Measurements from ENCODE around the gene CEP192.
"Not testable (repeated sequence)": the region's sequence is repeated elsewhere in the genome, so short reads cannot be mapped to it uniquely, and the experiment has no call there.

CEP192 gene

DNA sequence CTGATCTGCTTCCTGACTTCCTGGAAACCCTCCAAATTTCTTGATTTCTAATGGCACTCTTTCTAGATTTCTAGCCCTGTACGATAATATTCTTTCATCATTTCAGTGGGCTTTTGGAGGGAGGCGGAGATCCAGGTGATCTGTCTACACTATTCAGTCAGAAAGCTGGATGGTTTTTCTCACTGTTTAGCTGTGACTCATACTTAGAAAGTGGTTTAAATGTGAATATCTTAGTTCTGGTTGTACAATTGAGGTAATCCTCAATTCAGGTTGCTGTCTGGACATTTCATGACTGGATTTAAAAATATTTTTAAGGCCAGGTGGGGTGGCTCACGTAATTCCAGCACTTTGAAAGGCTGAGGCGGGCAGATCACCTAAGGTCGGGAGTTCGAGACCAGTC lies 22.5 kb upstream of the CEP192 start:
- Histone ChIP-seq H3K4me3 (ENCODE audit: low read depth, low read length) (no peak overlapping the region), H3K9ac (ENCODE audit: low read depth, low read length) (no peak overlapping the region), H3K4me1 (ENCODE audit: control insufficient read depth, insufficient read depth, low read length) (no peaks in the 10 kb centered on the region), H3K36me3 (ENCODE audit: control insufficient read depth, insufficient read depth, low read length) (no peaks in the 10 kb centered on the region), H3K27me3 (ENCODE audit: control insufficient read depth, insufficient read depth, low read length) (no peaks in the 10 kb centered on the region), H3K9me3 (ENCODE audit: control insufficient read depth, insufficient read depth, low read length) (no peaks in the 10 kb centered on the region)

- Histone ChIP-seq H3K4me1 (ENCODE audit: control insufficient read depth, insufficient read depth, low read length) (no peaks in the 10 kb centered on the region), H3K4me3 (ENCODE audit: low read depth, low read length) (no peak overlapping the region), H3K36me3 (ENCODE audit: control insufficient read depth, insufficient read depth, low read length) (peaks cover 5% of the 10 kb centered on the region), H3K27me3 (ENCODE audit: control insufficient read depth, insufficient read depth, low read length) (no peaks in the 10 kb centered on the region), H3K9me3 (ENCODE audit: control insufficient read depth, insufficient read depth, low read length) (no peaks in the 10 kb centered on the region), H3K9ac (ENCODE audit: low read depth, low read length) (no peak overlapping the region)
These were observed 17.5 kb upstream of the CEP192 start for GRCh38 chr18:12973562-12974213.

GRCh38 chr18:12975488-12975887 lies 15.7 kb upstream of the CEP192 start:
- no peaks in the 10 kb centered on the region for H3K27me3 ChIP-seq (ENCODE audit: control insufficient read depth, insufficient read depth, low read length)
- no peaks in the 10 kb centered on the region for H3K4me1 ChIP-seq (ENCODE audit: control insufficient read depth, insufficient read depth, low read length)
- H3K9ac ChIP-seq (ENCODE audit: low read depth, low read length): no peak overlapping the region
- H3K36me3 ChIP-seq (ENCODE audit: control insufficient read depth, insufficient read depth, low read length): peaks cover 5% of the 10 kb centered on the region
- no peak overlapping the region for H3K4me3 ChIP-seq (ENCODE audit: low read depth, low read length)
- no peaks in the 10 kb centered on the region for H3K9me3 ChIP-seq (ENCODE audit: control insufficient read depth, insufficient read depth, low read length)

DNA sequence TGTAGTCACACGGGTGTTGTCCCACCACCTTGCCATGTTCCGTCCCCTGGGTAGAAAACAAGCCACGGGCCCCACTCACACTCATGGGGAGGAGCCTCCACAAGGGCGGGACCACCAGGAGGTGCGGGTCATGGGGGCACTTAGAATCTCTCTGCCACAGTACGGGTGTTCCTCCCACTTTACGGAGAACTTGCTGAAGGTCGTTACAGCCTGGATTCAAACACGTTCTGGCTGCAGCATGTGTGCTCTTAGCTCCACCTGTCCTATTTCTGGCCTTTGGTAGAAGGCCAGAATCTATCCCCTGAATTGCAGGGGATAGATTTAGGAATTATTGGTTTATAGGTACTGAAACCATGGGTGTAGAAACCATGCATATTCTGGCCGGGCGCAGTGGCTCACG lies 14.9 kb upstream of the CEP192 start:
- Histone ChIP-seq H3K4me3 (ENCODE audit: low read depth, low read length) (no peak overlapping the region), H3K9me3 (ENCODE audit: control insufficient read depth, insufficient read depth, low read length) (no peaks in the 10 kb centered on the region), H3K27me3 (ENCODE audit: control insufficient read depth, insufficient read depth, low read length) (no peaks in the 10 kb centered on the region), H3K4me1 (ENCODE audit: control insufficient read depth, insufficient read depth, low read length) (no peaks in the 10 kb centered on the region), H3K9ac (ENCODE audit: low read depth, low read length) (no peak overlapping the region), H3K36me3 (ENCODE audit: control insufficient read depth, insufficient read depth, low read length) (peaks cover 5% of the 10 kb centered on the region)

- H3K27me3 ChIP-seq (ENCODE audit: control insufficient read depth, insufficient read depth, low read length); H3K4me3 ChIP-seq (ENCODE audit: low read depth, low read length); H3K9me3 ChIP-seq (ENCODE audit: control insufficient read depth, insufficient read depth, low read length); H3K9ac ChIP-seq (ENCODE audit: low read depth, low read length); H3K4me1 ChIP-seq (ENCODE audit: control insufficient read depth, insufficient read depth, low read length); H3K36me3 ChIP-seq (ENCODE audit: control insufficient read depth, insufficient read depth, low read length): not testable (repeated sequence)
These were observed 11.1 kb upstream of the CEP192 start for GRCh38 chr18:12980065-12980464.

DNA sequence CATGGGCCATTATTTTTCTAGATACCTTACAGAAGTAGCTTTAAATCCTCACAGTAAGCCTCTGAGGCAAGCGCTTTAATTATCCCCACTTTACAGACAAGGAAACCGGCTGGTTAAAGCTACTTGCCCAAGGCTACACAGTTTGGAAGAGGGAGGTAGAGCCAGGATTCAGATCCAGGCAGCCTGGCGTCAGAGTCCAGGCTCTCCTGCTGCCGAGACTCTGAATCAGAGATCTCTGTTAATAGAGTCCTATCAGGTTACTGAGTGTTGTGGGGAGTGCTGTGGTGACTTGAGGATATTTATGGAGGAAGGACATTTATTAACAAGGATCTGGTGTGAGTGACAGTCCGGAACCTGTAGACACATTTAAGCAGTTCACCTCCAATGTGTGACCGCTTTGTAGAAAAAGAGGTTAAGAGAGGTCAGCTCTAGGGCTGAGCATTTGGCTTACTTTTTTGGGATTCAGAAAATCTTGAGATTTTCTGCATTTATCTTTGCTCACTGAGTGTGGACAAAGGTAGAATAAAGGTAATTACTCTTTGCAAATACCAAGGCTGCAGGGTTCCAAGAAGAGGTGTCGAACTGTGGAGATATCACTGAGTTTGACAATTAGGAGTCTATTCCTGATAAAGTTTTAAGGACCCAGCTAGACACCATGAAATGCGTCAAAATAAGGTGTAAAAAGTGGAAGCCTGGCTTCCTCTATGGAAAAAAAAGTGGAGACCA lies 1.6 kb upstream of the CEP192 start:
- Histone ChIP-seq H3K36me3 (ENCODE audit: control insufficient read depth, insufficient read depth, low read length) (no peaks in the 10 kb centered on the region), H3K9ac (ENCODE audit: low read depth, low read length) (no peak overlapping the region), H3K4me3 (ENCODE audit: low read depth, low read length) (no peak overlapping the region), H3K4me1 (ENCODE audit: control insufficient read depth, insufficient read depth, low read length) (peaks cover 3% of the 10 kb centered on the region), H3K9me3 (ENCODE audit: control insufficient read depth, insufficient read depth, low read length) (no peaks in the 10 kb centered on the region), H3K27me3 (ENCODE audit: control insufficient read depth, insufficient read depth, low read length) (no peaks in the 10 kb centered on the region)

- no peaks in the 10 kb centered on the region for H3K36me3 ChIP-seq (ENCODE audit: control insufficient read depth, insufficient read depth, low read length)
- no peaks in the 10 kb centered on the region for H3K9me3 ChIP-seq (ENCODE audit: control insufficient read depth, insufficient read depth, low read length)
- H3K4me3 ChIP-seq (ENCODE audit: low read depth, low read length): peak overlapping the region; percentile 80
- H3K4me1 ChIP-seq (ENCODE audit: control insufficient read depth, insufficient read depth, low read length): peaks cover 3% of the 10 kb centered on the region
- H3K9ac ChIP-seq (ENCODE audit: low read depth, low read length): no peak overlapping the region
- H3K27me3 ChIP-seq (ENCODE audit: control insufficient read depth, insufficient read depth, low read length): no peaks in the 10 kb centered on the region
These were observed 1.1 kb upstream of the CEP192 start for GRCh38 chr18:12990123-12990475.

DNA sequence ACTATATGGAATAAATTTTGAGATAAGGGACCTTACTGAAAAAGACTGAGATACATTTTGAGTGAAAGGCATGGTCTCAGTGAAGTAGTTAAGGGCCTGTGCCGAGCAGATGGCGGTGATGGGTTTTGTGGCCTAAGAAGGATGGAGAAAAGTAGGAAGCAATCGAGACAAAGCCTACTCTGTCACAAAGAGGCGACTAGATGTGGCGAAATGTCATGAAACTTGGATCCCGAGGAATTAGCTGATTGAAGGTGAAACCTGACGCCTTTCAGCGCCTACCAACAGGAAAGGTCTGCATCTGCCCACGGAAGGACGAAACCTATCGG lies 558 bp upstream of the CEP192 start:
- H3K4me3 ChIP-seq (ENCODE audit: low read depth, low read length): peak overlapping the region; percentile 80
- H3K9ac ChIP-seq (ENCODE audit: low read depth, low read length): peak overlapping the region; percentile 88
- H3K4me1 ChIP-seq (ENCODE audit: control insufficient read depth, insufficient read depth, low read length): peaks cover 3% of the 10 kb centered on the region
- no peaks in the 10 kb centered on the region for H3K9me3 ChIP-seq (ENCODE audit: control insufficient read depth, insufficient read depth, low read length)
- no peaks in the 10 kb centered on the region for H3K36me3 ChIP-seq (ENCODE audit: control insufficient read depth, insufficient read depth, low read length)
- no peaks in the 10 kb centered on the region for H3K27me3 ChIP-seq (ENCODE audit: control insufficient read depth, insufficient read depth, low read length)

- Histone ChIP-seq H3K4me3 (ENCODE audit: low read depth, low read length) (peak overlapping the region; percentile 80), H3K9me3 (ENCODE audit: control insufficient read depth, insufficient read depth, low read length) (no peaks in the 10 kb centered on the region), H3K4me1 (ENCODE audit: control insufficient read depth, insufficient read depth, low read length) (peaks cover 3% of the 10 kb centered on the region), H3K36me3 (ENCODE audit: control insufficient read depth, insufficient read depth, low read length) (no peaks in the 10 kb centered on the region), H3K9ac (ENCODE audit: low read depth, low read length) (peak overlapping the region; percentile 57), H3K27me3 (ENCODE audit: control insufficient read depth, insufficient read depth, low read length) (no peaks in the 10 kb centered on the region)
These were observed 638 bp downstream of the CEP192 start for GRCh38 chr18:12991821-12992179.

- Histone ChIP-seq H3K27me3 (ENCODE audit: control insufficient read depth, insufficient read depth, low read length) (no peaks in the 10 kb centered on the region), H3K4me1 (ENCODE audit: control insufficient read depth, insufficient read depth, low read length) (peaks cover 3% of the 10 kb centered on the region), H3K9ac (ENCODE audit: low read depth, low read length) (no peak overlapping the region), H3K4me3 (ENCODE audit: low read depth, low read length) (no peak overlapping the region), H3K36me3 (ENCODE audit: control insufficient read depth, insufficient read depth, low read length) (no peaks in the 10 kb centered on the region), H3K9me3 (ENCODE audit: control insufficient read depth, insufficient read depth, low read length) (no peaks in the 10 kb centered on the region)
These were observed 2.3 kb downstream of the CEP192 start for GRCh38 chr18:12993439-12993838.

- Histone ChIP-seq H3K36me3 (ENCODE audit: control insufficient read depth, insufficient read depth, low read length) (no peaks in the 10 kb centered on the region), H3K9ac (ENCODE audit: low read depth, low read length) (no peak overlapping the region)
These were observed 4.3 kb downstream of the CEP192 start for GRCh38 chr18:12995424-12995823.

DNA sequence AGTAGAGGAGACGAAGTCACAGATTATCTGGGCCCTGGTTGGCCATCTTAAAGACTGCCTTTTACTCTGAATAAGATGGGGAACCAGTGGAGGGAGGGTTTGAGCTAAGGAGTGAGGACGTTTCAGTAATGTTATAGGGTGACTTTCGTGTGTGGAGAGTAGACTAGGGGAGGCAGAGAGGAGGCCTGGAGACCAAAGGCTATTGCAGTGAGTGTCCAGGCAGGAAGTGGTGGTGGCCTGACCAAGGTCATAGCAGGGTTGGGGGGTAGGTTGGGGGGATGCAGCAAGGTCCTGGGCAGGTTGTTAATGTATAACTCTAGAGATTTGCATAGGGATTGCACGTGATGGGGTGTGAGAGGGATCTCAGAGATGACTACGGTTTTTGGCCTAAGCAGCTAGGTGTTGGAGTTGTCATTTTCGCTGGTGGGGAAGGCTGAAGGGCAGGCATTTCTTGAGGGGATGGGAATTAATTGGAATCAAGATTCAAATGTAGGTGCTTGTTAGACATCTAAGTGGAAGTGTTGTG lies 4.9 kb downstream of the CEP192 start:
- no peaks in the 10 kb centered on the region for H3K9me3 ChIP-seq (ENCODE audit: control insufficient read depth, insufficient read depth, low read length)
- H3K4me1 ChIP-seq (ENCODE audit: control insufficient read depth, insufficient read depth, low read length): peaks cover 3% of the 10 kb centered on the region
- H3K27me3 ChIP-seq (ENCODE audit: control insufficient read depth, insufficient read depth, low read length): no peaks in the 10 kb centered on the region
- no peaks in the 10 kb centered on the region for H3K36me3 ChIP-seq (ENCODE audit: control insufficient read depth, insufficient read depth, low read length)
- no peak overlapping the region for H3K4me3 ChIP-seq (ENCODE audit: low read depth, low read length)
- no peak overlapping the region for H3K9ac ChIP-seq (ENCODE audit: low read depth, low read length)

More at GRCh38 chr18:12995424-12995823, 4.3 kb downstream of the CEP192 start:
- H3K9me3 ChIP-seq (ENCODE audit: control insufficient read depth, insufficient read depth, low read length): no peaks in the 10 kb centered on the region
- peaks cover 3% of the 10 kb centered on the region for H3K4me1 ChIP-seq (ENCODE audit: control insufficient read depth, insufficient read depth, low read length)
- H3K27me3 ChIP-seq (ENCODE audit: control insufficient read depth, insufficient read depth, low read length): no peaks in the 10 kb centered on the region
- H3K4me3 ChIP-seq (ENCODE audit: low read depth, low read length): no peak overlapping the region
